ENCODE measurements around the gene HMCN1.

Gene HMCN1

GRCh38 chr1:185974367-185975170, 240.4 kb downstream of the HMCN1 start:
- DNase-seq = no peak
- intact Hi-C loops (cut with DNase I) = no loop called here

GRCh38 chr1:185980891-185981290, 246.7 kb downstream of the HMCN1 start:
- no peak for DNase-seq
- intact Hi-C loops (cut with DNase I) = no loop called here

GRCh38 chr1:185984113-185984836, 250.1 kb downstream of the HMCN1 start:
- DNase-seq = no peak
- intact Hi-C loops (cut with DNase I) = no loop called here

GRCh38 chr1:185987611-185988321, 253.6 kb downstream of the HMCN1 start:
- intact Hi-C loops (cut with DNase I) = no loop called here
- DNase-seq = no peak

- intact Hi-C loops (cut with DNase I) = no loop called here
- DNase-seq = no peak
These were observed 256.4 kb downstream of the HMCN1 start for GRCh38 chr1:185990565-185990964.

GRCh38 chr1:185991266-185991665, 257.1 kb downstream of the HMCN1 start:
- intact Hi-C loops (cut with DNase I) = no loop called here
- no peak for DNase-seq

GRCh38 chr1:185996211-185996610, 262.0 kb downstream of the HMCN1 start:
- intact Hi-C loops (cut with DNase I) = no loop called here
- DNase-seq = no peak

- DNase-seq = no peak
- intact Hi-C loops (cut with DNase I) = no loop called here
These were observed 264.2 kb downstream of the HMCN1 start for GRCh38 chr1:185998391-185998790.

GRCh38 chr1:186002406-186002805, 268.2 kb downstream of the HMCN1 start:
- intact Hi-C loops (cut with DNase I) = no loop called here
- no peak for DNase-seq

- intact Hi-C loops (cut with DNase I) = no loop called here
- DNase-seq = no peak
These were observed 275.0 kb downstream of the HMCN1 start for GRCh38 chr1:186009039-186009737.

GRCh38 chr1:186014370-186015037, 280.3 kb downstream of the HMCN1 start:
- no peak for DNase-seq
- intact Hi-C loops (cut with DNase I) = no loop called here

- intact Hi-C loops (cut with DNase I) = no loop called here
- no peak for DNase-seq
These were observed 282.7 kb downstream of the HMCN1 start for GRCh38 chr1:186016856-186017255.

GRCh38 chr1:186022184-186022583, 288.0 kb downstream of the HMCN1 start:
- intact Hi-C loops (cut with DNase I) = no loop called here

GRCh38 chr1:186026946-186027345, 292.8 kb downstream of the HMCN1 start:
- intact Hi-C loops (cut with DNase I) = no loop called here
- DNase-seq = no peak

More at GRCh38 chr1:186022184-186022583, 288.0 kb downstream of the HMCN1 start:
- DNase-seq = no peak

GRCh38 chr1:186027621-186028020, 293.4 kb downstream of the HMCN1 start:
- intact Hi-C loops (cut with DNase I) = no loop called here
- DNase-seq = no peak

- DNase-seq = no peak
These were observed 296.3 kb downstream of the HMCN1 start for GRCh38 chr1:186030453-186030852.

GRCh38 chr1:186033847-186034271, 299.7 kb downstream of the HMCN1 start:
- intact Hi-C loops (cut with DNase I) = no loop called here
- no peak for DNase-seq

More at GRCh38 chr1:186030453-186030852, 296.3 kb downstream of the HMCN1 start:
- intact Hi-C loops (cut with DNase I) = no loop called here

- DNase-seq = no peak
- intact Hi-C loops (cut with DNase I) = no loop called here
These were observed 308.0 kb downstream of the HMCN1 start for GRCh38 chr1:186042230-186042629.

GRCh38 chr1:186043296-186043695, 309.1 kb downstream of the HMCN1 start:
- DNase-seq = no peak
- intact Hi-C loops (cut with DNase I) = no loop called here

All from head of caudate nucleus (tissue), 42 donors.